Mammary epithelial cell (primary cell): Measurements from ENCODE around the gene UMODL1.

Experiments used
- CTCF ChIP-seq, 2 donors: IDR thresholded peaks in 1 of 2; conservative IDR thresholded peaks in 1 of 2; 2 replicates each; pipeline ENCODE4 v1.5.1; 2011 to 2012; ENCODE audit warnings: inconsistent platforms in 2 of 2, low read length in 2 of 2, mild to moderate bottlenecking in 2 of 2, control low read depth in 1 of 2, low read depth in 1 of 2; ENCODE audit not compliant: insufficient read depth in 1 of 2; ENCODE audit errors: extremely low read depth in 1 of 2
- EZH2 ChIP-seq: IDR thresholded peaks from 2 replicates; pipeline ENCODE4 v1.6.1; 2012; ENCODE audit warnings: low read length, inconsistent platforms, borderline replicate concordance

DNA sequence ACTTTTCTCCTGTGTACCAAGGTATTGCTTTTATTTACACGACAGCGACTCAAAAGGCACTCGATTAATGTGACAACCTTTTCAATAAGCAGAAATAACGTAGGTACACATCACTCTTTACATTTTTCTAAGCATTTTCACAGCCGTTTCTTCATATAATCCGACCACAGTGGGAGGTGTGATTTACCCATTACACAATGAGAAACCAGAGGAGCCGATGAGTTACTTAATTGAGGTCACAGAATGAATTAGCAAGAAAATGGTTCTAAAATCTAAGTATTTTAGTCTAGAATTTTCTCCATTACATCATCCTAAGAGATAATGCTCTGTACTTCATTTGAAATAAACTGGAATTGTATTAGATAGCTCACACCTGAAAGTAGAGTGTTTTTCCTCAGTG lies 71.5 kb downstream of the UMODL1 start:
- no peak for TF ChIP-seq EZH2
- no peak for TF ChIP-seq CTCF (conservative IDR thresholded peaks at IDR 0.05 in 1 of 2, IDR thresholded peaks at IDR 0.05 in 1 of 2; ENCODE audit: extremely low read depth in 1 of 2, insufficient read depth in 1 of 2, low read depth in 1 of 2, low read length in 2 of 2)
